ENCODE results near the gene SLC10A2.
"Not testable (repeated sequence)": the region's sequence is repeated elsewhere in the genome, so short reads cannot be mapped to it uniquely, and the experiment has no call there.

Gene SLC10A2, protein sequence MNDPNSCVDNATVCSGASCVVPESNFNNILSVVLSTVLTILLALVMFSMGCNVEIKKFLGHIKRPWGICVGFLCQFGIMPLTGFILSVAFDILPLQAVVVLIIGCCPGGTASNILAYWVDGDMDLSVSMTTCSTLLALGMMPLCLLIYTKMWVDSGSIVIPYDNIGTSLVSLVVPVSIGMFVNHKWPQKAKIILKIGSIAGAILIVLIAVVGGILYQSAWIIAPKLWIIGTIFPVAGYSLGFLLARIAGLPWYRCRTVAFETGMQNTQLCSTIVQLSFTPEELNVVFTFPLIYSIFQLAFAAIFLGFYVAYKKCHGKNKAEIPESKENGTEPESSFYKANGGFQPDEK

DNA sequence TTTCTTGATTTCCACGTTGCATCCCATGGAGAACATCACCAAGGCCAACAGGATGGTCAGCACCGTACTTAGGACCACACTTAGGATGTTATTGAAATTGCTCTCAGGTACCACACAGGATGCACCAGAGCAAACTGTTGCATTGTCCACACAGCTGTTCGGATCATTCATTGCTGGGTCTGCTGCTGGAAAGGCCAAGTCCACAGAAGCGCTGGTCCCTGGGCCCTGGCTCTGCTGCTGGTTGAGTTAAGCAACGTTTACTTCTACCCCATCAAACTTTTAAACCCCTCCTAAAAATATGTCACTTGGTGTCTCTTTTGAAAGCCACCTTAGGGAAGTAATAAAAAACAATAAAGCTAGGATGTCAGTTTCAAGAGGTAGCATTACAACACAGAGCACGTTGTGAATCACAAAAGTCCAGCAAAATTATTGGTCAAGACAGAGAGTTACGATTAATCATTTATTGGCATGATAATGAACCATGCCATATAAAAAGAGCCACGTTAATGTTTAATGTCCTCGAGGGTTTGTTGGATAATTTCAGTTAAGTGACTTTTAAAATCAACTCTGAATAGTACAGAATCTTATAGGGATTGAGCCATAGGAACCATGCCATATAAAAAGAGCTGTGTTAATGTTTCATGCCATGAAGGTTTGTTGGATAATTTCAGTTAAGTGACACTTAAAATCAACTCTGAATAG lies at the start of gene SLC10A2:
Gene SLC10A2 (minus strand): TSS at position 339 of the 702 bp plus-strand sequence. CDS start 168 bp downstream, at position 171.
- no peak for DNase-seq (ENCODE audit: low read depth)

DNA sequence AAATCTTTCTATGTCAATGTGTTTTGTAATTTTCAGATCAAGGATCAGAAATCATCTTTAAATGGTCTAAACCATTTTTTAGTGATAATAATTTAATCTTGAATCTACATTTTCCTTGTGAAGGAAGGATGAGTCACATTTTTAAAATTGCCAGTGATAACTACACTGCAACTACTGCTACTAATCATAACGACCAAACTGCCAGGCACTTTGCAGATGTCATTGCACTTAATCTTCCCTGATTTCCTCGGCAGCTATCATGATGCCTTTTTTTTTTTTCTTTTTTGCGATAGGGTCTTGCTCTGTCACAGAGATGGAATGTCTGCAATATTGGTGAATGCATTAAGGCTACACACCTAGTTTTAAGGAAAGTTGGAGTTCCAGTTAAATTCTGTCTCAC lies 41.4 kb upstream of the SLC10A2 start:
- DNase-seq (ENCODE audit: low read depth), result no peak

DNA sequence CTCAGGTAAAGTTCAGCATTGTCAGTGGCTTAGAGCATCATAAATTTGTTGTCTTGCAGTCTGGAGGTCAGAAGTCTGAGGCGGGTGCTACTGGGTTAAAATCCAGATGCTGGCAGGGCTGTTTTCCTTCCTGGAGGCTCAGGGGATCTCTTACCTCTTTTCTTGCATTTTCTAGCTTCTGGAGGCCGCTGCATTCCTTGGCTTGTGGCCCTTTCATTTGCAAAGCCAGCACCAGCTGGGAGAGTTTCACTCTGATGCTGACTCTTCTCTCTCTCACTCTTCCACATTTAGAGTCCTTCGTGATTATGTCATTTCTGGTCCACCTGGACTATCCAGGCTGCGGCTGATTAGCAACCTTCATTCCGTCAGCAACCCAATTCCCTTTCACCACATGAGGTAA lies 38.1 kb upstream of the SLC10A2 start:
- DNase-seq (ENCODE audit: low read depth), result no peak

DNA sequence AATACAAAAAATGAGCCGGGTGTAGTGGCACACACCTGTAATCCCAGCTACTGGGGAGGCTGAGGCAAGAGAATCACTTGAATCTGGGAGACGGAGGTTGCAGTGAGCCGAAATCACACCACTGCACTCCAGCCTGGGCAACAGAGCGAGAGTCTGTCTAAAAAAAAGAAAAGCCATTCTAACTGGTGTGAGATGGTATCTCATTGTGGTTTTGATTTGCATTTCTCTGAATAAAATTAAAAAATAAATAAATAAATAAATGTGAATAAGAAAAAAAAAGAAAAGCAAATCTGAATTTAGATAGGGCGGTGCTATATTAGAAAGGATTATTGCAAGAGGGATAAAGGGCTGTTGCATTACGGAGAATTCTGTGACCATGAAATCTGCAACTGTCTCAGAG lies 37.2 kb upstream of the SLC10A2 start:
- not testable (repeated sequence) for DNase-seq (ENCODE audit: low read depth)

DNA sequence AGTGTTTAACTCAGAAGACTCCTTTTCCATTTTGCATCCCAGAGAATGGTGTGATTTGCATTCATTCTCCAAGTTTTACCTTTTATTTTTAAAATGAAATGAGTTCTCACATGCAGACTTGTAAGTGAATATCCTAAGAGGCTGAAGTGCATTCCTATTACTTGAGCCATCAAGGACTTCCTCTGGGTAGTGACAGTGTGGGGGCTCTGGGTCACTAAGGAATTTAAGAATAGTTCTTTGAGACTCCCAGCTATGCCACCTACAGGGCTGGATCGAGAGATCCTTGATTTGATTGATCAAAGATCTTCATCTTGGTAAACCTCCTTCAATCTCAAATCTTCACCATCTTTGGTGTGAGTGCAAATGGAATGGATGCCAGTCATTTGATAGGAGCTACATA lies 36.3 kb upstream of the SLC10A2 start:
- DNase-seq (ENCODE audit: low read depth), result no peak

DNA sequence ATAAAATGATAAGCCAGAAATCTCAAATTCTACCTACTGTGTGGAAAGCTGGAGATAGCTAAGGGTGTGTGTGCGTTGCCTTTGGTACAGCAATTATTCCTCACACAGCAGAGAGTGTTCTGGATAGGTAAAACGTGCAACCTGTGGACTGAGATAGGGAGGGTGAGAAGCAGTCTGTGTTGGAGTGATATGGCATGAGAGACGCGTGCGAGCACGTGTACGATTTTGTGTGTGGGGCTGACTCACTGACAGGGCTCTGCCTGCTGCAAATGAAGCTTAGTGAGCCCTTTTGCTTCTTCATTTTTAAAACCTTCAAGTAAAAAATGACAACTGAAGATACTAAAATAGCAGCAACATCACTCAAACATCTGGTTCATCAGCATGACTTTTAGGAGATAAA lies 35.7 kb upstream of the SLC10A2 start:
- DNase-seq (ENCODE audit: low read depth), result no peak

DNA sequence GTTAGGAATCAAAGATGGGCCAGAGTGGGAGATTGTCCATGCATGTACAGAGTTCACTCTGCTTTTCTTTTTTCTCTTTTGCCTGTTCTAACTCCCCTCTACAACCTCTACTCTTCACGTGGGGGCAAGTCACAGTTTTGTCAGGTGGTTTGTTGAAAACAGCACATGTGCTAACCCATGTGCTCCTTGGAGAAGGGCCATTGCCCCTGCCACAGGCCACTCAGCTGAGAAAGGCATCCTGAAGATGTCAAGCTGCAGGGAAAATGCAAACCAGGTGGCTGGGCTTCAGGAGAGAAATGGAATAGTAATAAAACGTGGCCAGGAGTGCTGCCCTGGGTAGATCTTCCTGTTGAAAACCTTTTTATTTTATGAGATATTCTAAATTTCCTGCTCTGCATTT lies 35.3 kb upstream of the SLC10A2 start:
- no peak for DNase-seq (ENCODE audit: low read depth)

DNA sequence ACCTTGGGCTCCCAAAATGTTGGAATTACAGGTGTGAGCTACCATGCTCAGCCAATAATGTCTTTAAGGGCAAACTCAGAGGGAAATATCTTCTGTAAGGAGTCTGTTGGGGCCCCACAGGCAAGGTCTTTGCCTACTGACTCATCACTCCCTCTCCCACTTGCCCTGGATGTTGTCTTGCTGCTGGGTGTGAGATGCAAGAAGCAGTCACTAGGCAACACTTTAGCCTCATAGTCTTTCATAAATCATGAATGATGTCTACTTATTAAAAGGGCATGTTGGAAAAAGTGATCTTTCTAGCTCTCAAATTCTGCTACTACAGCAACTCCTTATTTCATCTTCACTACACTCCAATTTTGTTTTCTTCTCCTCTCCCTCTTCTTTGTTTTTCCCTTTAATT lies 34.6 kb upstream of the SLC10A2 start:
- no peak for DNase-seq (ENCODE audit: low read depth)

DNA sequence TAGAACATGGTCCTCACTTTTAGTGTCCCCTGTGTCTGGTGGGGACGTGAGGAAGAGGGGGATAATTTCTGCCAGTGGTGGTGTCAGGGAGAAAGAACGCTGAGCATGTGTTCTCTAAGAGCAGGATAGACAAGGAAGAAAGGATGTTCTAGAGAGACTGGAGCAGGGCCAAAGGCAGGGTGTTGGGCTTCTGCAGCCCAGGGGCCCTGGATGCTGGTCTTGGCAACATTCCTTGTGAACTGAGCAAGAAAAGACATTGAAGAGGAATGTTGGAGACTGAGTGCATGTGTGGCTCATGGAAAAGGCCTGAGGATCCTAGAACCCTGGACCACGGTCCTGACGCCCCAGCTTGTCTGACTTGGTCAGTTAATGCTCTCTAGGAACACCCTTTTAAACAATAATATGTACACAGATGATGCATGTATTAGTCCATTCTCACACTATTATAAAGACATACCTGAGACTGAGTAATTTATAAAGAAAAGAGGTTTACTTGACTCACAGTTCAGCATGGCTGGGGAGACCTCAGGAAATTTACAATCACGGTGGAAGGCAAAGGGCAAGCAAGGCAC lies 33.6 kb upstream of the SLC10A2 start:
- no peak for DNase-seq (ENCODE audit: low read depth)

DNA sequence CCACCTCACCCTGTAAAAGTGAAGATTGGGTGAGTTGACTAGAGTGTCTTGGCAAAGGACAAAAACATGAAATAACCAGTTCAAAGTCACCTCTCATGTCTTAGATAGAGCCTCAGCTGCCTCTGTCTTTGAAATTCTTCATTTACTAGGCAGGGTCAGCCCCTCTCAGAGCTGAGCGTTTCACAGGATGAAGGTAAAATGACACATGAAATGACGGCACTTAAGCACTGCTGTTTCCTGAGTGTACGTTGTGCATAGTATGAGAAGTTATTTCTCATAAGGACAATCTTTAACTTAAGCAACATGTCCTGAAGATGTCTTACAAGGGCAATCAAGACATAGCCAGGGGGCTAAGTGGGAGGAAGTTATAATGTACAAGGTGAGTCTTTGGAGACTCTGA lies 32.3 kb upstream of the SLC10A2 start:
- DNase-seq (ENCODE audit: low read depth), result no peak

DNA sequence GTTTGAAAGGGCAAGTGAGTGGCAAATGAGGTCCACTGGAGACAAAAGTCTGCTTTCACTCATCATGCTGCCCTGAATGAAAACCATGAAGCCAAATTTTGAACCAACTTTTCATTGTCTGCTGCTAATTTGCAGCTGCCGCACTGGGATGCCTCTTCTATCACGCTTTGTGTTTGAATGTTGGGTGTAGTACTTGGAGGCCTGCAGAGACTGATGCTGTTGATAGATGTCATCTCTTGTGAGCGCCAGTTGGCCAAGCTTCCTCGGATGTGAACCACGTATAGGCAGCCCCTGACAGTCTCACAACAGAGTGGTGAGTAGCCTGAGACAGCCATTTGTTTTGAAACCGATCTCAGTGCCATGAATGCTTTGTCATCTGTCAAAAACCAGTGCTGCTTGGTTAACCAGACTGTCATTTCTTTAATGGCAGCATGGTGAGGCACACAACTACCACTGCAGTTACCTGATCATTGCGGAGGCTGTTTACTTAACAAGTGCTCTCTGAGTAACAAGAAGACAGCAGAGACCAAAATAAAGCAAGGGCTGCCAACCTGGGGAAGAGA lies 31.2 kb upstream of the SLC10A2 start:
- DNase-seq (ENCODE audit: low read depth), result no peak

DNA sequence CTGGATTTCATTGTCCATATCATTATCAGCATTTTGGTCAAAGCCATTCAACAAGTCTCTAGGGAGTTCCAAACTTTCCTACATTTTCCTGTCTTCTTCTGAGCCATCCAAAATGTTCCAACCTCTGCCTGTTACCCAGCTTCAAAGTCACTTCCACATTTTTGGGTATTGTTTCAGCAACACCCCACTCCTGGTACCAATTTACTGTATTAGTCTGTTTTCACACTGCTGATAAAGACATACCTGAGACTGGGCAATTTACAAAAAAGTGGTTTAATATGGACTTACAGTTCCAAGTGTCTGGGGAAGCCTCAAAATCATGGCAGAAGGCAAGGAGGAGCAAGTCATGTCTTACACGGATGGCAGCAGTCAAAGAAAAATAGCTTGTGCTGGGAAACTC lies 27.4 kb upstream of the SLC10A2 start:
- DNase-seq (ENCODE audit: low read depth), result not testable (repeated sequence)

DNA sequence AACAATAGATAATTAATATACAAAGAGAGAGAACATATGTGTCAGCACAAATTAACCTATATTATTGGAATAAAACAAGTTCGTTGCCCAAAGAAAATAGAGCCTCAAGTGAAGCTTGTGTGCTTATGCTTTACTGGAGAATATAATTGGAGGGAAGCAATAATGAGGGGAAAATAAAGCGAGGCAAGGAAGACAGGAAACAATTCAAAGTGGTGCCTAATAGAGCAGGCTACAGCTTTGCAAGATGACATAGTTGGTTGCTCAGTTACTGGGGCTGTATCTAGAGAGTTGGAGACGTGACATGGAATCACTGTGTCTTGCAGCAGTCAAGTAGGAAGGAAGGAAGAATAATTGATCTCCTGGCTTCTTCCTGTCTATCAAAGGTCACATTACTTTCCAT lies 21.1 kb upstream of the SLC10A2 start:
- no peak for DNase-seq (ENCODE audit: low read depth)

DNA sequence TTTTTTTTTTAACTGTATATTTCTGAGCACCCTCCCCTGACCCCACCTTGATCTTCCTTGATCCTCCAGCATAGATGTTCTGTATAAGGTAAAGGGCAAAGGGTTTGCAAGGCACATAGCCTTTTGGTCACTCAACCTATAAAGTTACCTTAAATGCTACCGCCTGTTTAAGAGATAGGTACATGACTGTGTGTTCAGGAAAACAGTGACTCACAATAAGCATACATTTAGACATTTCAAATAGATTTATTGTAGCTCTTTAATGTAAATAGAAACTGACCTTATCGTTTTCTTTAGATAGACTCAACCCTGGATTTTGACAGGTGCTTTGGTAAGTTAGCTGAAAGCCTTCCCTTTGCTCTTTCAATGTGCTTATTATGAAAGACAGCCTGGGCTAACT lies 15.2 kb upstream of the SLC10A2 start:
- DNase-seq (ENCODE audit: low read depth), result no peak

DNA sequence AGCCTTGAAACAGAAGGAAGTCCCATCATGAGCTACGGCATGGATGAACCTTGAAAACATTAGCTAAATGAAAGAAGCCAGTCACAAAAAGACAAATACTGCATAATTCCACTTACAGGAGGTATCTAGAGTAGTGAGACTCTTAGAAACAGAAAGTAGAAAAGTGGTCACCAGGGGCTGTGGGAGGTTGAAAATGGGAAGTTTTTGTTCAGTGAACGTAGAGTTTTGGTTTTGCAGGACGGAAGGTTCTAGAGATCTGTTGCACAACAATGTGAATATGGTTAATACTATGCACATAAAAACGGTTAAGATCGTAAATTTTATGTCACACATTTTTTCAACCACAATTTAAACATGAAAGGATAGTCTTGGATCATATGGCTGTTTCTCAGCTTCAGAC lies 11.9 kb upstream of the SLC10A2 start:
- DNase-seq (ENCODE audit: low read depth), result no peak

DNA sequence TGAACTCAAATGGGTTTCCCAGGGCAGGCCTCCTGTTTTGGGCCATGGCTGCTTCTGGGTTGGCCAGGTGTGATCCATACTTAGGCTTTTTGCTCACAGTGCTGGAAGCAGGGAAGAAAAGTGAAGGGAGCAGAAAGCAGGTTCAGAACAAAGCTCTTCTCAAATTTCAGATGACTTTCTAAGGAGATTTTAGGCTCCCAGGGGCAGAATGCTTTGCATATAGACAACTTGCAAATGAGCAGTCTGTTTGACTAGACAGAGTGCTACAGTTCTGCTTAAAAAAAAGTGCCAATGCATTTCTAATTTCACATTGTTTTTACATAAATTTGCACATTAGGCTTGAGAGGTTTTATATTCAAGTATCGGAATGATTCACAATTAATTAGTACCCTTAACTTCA lies 2.6 kb upstream of the SLC10A2 start:
- no peak for DNase-seq (ENCODE audit: low read depth)

DNA sequence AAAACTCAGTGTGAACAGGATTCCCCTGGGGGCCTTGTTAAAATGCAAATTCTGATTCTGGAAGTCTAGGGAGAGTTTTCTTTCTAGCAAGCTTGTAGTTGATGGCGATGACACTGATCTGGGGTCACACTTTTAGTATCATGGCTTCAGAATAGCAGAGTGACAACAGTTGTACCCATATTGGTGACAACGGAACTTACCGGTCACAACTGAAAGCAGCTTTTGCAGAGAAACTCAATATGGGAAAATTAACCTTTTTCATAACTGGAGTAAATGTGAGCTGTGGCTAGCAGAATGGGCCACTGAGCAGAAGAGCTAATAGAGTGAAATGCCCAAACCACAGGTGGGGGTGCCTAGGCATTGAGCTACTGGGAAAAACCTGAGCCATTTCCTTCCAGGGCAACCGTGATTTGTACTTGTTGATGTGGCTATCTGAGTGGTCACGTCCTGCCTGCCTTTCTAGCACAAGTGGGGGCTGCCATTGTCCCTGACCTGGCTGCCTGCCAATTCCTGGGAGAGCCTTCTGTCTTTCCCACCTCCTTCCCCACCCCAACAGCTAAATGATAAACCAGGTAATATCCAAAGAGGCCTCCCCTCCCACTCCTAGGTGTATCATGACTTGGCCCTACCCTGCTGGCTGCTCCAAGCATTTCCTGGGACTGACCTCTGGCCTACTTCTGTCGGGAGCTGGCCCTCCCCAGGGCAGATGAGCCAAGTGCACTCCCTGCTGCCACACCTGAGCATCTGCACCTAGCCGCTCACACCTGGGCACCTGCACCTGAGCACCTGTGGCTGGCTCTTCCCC lies 1.7 kb upstream of the SLC10A2 start:
- DNase-seq (ENCODE audit: low read depth), result no peak

DNA sequence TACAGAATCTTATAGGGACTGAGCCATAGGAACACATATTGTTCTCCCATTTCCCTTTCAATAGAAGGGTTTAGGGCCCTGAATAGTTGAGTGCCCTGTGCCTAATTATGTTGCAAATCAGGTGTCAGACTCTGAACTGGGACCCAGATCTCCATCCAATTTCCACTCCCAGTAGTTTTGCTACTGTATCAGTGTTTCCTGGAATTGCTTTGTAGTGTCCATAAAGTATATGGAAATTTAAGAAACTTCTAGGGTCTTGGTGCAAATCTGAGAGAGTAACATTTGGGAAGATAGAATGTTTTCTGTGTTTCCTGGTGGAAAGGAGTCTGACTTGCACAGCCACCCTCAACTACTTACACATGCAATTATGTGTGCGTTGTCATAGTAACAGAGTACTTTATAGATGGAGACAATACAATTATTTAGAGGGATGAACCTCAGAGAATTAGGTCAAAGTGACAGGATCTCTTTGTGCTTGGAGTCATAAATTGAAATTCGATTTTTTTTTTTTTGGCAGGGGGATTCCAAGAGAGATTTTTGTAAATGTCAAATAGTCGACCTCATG lies 646 bp upstream of the SLC10A2 start:
- no peak for DNase-seq (ENCODE audit: low read depth)

DNA sequence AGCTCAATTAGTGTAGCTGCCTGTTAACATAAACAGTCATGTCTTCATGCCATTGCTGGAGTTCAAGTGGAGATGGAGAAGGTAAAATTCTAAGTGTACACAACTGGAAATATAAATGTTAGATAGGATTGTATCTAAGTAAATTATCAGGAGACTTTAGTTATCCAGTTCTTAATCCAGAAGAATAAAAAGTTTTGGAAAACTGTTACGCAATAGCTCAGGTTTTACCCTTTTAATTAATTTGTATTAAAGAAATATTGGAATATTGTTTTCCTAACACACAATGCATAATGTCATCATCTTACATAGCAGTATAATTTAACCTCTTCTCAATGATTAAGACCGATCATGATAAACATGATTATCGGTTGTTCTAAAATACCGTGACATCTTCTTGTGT lies 2.8 kb downstream of the SLC10A2 start:
- DNase-seq (ENCODE audit: low read depth), result no peak

DNA sequence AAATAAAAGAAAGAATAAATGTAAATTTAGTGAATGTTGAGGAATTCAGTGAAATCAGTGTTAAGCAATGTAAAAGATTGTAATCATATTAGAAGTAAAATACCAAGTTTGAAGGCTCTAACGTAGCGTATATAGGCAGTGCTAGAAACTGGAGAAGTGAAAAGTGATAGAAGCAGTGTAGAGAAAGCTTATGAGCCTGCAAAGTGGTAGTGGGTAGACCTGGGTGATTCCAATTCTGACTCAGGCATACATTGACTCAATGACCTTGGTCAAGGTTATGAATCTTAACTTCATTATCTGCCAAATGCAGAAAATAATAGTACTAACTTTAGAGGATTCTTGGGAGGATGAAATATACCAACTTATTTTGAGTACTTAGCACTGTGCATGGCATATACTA lies 4.1 kb downstream of the SLC10A2 start:
- no peak for DNase-seq (ENCODE audit: low read depth)

DNA sequence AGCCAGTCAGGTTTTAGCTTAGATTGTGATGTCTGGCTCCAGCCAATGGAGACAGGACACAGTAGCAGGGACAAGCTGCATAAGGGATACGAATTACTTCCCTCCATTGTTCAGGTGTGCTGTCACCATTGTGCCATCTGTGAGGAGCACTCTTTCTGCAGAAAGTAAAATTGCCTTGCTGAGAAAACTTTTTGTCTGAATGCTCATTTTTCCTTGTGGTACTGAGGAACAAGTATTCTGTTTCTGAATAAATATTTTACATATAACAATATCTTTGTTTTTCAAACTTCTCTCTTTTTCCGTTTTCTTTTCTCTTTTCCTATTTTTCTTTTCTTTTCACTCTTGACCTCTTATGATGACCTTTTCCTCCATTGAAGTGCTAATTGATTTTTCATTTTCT lies 10.2 kb downstream of the SLC10A2 start:
- DNase-seq (ENCODE audit: low read depth), result no peak

DNA sequence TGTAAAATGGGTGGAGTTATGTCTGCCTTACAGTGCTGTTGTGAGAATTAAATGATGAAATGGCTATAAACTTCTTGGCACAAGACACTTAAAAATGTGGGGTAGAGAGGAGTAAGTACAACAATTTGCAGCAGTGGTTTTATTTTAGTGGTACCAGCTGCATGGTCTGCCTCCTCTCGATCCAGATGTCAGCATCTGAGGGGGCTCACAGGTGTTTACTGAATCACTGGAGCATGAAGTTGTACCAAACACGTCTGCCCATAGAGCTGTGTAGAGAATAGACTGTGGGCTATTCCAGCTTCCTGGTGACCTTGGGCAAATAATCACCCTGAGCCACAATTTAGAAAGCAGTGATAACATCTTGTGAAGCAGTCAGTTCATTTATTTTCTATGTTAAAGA lies 11.1 kb downstream of the SLC10A2 start:
- no peak for DNase-seq (ENCODE audit: low read depth)

Measured in GM04504 (cell line).